DND-41 (cell line): ENCODE data around the gene CRABP1.

Experiments used
- EZH2 ChIP-seq: IDR thresholded peaks from 3 replicates; pipeline ENCODE4 v1.6.1; 2012; ENCODE audit warnings: borderline replicate concordance, low read depth, mild to moderate bottlenecking, moderate library complexity, low read length, inconsistent platforms; ENCODE audit not compliant: severe bottlenecking
- TF ChIP-seq, protein P1 (sequence below): IDR thresholded peaks from 2 replicates; pipeline ENCODE4 v1.5.1; 2012; ENCODE audit warnings: borderline replicate concordance, low read length, moderate library complexity, mild to moderate bottlenecking; ENCODE audit not compliant: poor library complexity, severe bottlenecking; ENCODE audit errors: extremely low read depth

DNA sequence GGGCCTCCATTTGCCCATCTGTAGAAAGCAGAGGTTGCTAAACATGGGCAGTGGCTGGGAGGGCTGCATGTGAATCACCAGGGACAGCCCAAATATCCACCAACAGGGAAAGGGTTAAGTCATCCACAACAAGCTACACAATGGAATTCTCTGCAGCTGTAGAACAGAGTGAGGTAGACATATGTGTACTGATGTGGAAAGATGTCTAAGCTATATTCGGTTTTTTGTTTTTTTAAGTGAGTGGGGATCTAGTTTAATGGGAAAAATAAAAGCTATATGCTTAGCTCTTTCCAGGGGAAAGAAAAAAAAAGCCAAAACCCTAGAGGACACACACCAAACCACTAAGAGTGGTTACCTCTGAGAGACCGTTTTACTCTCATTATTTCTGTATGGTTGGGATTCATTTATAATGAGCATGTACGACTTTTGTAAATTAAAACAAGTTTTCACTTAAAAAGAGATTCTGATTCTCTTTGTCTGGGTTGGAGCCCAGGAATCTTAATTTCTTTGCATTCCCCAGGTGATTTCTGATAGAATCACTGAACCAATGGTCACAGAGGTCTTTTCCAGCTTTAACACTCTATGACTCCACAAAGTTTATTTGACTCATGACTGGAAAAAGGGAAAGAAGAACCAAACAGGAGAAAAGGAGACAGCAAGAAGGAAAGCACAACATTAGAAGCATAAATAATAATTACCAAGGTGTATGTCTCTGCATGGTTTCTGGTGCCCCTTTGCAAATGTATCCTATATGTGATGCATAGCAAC, 19.1 kb downstream of the CRABP1 start:
- TF ChIP-seq, protein P1, sequence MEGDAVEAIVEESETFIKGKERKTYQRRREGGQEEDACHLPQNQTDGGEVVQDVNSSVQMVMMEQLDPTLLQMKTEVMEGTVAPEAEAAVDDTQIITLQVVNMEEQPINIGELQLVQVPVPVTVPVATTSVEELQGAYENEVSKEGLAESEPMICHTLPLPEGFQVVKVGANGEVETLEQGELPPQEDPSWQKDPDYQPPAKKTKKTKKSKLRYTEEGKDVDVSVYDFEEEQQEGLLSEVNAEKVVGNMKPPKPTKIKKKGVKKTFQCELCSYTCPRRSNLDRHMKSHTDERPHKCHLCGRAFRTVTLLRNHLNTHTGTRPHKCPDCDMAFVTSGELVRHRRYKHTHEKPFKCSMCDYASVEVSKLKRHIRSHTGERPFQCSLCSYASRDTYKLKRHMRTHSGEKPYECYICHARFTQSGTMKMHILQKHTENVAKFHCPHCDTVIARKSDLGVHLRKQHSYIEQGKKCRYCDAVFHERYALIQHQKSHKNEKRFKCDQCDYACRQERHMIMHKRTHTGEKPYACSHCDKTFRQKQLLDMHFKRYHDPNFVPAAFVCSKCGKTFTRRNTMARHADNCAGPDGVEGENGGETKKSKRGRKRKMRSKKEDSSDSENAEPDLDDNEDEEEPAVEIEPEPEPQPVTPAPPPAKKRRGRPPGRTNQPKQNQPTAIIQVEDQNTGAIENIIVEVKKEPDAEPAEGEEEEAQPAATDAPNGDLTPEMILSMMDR = no peak
- no peak for TF ChIP-seq EZH2
